Neutrophil (primary cell): ENCODE data around the gene BOLL.
"Not testable (repeated sequence)": the region's sequence is repeated elsewhere in the genome, so short reads cannot be mapped to it uniquely, and the experiment has no call there.

Source experiments
- H3K27ac ChIP-seq: fragments of 200-600 bp; sonication (generic); 2 replicates; pipeline ENCODE4 v1.5.1; 2016; ENCODE audit warnings: mild to moderate bottlenecking, moderate library complexity
- H3K27me3 ChIP-seq: fragments of 200-600 bp; sonication (generic); 2 replicates; pipeline ENCODE4 v1.6.0; 2016; ENCODE audit warnings: mild to moderate bottlenecking
- H3K36me3 ChIP-seq: fragments of 200-600 bp; sonication (generic); 2 replicates; pipeline ENCODE4 v1.5.1; 2017
- H3K4me1 ChIP-seq, 2 experiments: fragments of 200-600 bp in 1 of 2; sonication (generic) in 1 of 2; 1 replicate in 1 of 2; 2 replicates in 1 of 2; pipeline versions ENCODE4 v1.5.1 to v1.6.1; 2013 to 2016; ENCODE audit warnings: low read depth in 1 of 2, low read length in 1 of 2, mild to moderate bottlenecking in 1 of 2, moderate library complexity in 1 of 2; ENCODE audit not compliant: control insufficient read depth in 1 of 2, insufficient read depth in 1 of 2
- H3K4me3 ChIP-seq, 2 experiments: fragments of 200-600 bp in 1 of 2; sonication (generic) in 1 of 2; 1 replicate in 1 of 2; 2 replicates in 1 of 2; pipeline ENCODE4 v1.5.1; 2013 to 2016; ENCODE audit warnings: low read depth in 1 of 2, low read length in 1 of 2, mild to moderate bottlenecking in 1 of 2, moderate library complexity in 1 of 2
- H3K9me3 ChIP-seq: fragments of 200-600 bp; sonication (generic); 2 replicates; pipeline ENCODE4 v1.5.1; 2016
- TF ChIP-seq, protein P1 (sequence below): fragments of 200-600 bp; sonication (generic); IDR thresholded peaks from 2 replicates; pipeline ENCODE4 v1.5.1; 2016; ENCODE audit warnings: antibody characterized with exemption

The BOLL gene, protein sequence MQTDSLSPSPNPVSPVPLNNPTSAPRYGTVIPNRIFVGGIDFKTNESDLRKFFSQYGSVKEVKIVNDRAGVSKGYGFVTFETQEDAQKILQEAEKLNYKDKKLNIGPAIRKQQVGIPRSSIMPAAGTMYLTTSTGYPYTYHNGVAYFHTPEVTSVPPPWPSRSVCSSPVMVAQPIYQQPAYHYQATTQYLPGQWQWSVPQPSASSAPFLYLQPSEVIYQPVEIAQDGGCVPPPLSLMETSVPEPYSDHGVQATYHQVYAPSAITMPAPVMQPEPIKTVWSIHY

DNA sequence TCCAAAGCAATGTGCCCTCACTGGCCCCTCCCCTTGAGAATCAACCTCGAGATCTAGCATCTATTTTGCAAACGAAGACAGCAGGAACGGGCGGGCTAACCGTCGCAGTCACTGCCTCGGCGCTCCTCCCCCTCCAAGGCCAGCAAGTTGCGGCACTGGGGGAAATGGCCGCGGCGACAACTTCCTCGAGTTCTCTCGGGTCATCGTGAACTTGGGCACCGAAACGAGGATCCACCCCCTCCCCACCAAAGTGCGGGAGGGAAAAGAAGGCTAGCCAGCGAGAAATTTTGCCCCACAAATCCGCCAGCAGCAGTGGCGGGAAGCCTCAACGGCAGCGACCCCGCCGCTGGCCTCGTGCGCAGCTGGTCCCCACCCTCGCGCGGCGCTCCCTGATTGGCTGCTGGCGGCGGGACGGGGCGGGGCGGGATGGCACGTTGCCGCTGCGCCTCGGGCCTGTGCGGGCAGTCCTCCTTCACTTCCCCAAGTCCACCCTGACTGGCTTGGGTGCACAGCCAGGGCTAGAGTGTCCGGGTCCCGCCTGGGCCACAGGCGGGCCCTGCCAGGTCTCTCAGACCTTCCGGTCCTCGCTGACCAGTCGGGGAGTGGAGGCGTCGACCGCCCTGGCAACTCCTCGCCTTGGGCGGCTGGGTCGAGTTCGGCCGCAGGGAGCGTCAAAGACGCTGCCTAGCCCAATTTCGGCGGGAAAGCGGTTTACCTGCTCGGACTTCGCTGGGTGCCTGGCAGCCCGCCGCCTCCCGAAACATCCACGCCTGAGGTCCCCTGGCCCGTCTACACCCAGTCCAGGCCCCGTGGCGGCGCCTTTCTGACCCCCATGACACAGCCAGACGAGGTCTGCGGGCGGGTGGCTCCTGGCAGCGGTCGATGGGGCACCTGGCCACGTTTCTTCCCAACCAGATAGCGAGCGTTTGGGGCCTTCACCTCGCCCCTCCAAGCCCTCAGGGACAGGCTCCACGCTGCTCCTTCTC lies at the start of gene BOLL:
Gene BOLL, minus strand, starts transcription at position 364 of the 986 bp plus-strand sequence. CDS start 3,469 bp downstream, outside the sequence.
- peaks cover 52% of the 10 kb centered on the region for H3K27me3 ChIP-seq
- no peaks in the 10 kb centered on the region for H3K36me3 ChIP-seq
- no peak within 1 kb of the TSS for H3K27ac ChIP-seq
- TF ChIP-seq, protein P1, sequence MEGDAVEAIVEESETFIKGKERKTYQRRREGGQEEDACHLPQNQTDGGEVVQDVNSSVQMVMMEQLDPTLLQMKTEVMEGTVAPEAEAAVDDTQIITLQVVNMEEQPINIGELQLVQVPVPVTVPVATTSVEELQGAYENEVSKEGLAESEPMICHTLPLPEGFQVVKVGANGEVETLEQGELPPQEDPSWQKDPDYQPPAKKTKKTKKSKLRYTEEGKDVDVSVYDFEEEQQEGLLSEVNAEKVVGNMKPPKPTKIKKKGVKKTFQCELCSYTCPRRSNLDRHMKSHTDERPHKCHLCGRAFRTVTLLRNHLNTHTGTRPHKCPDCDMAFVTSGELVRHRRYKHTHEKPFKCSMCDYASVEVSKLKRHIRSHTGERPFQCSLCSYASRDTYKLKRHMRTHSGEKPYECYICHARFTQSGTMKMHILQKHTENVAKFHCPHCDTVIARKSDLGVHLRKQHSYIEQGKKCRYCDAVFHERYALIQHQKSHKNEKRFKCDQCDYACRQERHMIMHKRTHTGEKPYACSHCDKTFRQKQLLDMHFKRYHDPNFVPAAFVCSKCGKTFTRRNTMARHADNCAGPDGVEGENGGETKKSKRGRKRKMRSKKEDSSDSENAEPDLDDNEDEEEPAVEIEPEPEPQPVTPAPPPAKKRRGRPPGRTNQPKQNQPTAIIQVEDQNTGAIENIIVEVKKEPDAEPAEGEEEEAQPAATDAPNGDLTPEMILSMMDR = no peak
- no peaks in the 10 kb centered on the region for H3K9me3 ChIP-seq
- peaks cover 8 to 12% of the 10 kb centered on the region in 2 experiments for H3K4me1 ChIP-seq
- peak within 1 kb of the TSS; percentile 38 to 43 for H3K4me3 ChIP-seq

- not testable (repeated sequence) for H3K9me3 ChIP-seq, H3K27me3 ChIP-seq, H3K4me3 ChIP-seq, H3K27ac ChIP-seq, H3K4me1 ChIP-seq, H3K36me3 ChIP-seq
Measured at GRCh38 chr2:197834771-197835170, 49.7 kb upstream of the BOLL start.

DNA sequence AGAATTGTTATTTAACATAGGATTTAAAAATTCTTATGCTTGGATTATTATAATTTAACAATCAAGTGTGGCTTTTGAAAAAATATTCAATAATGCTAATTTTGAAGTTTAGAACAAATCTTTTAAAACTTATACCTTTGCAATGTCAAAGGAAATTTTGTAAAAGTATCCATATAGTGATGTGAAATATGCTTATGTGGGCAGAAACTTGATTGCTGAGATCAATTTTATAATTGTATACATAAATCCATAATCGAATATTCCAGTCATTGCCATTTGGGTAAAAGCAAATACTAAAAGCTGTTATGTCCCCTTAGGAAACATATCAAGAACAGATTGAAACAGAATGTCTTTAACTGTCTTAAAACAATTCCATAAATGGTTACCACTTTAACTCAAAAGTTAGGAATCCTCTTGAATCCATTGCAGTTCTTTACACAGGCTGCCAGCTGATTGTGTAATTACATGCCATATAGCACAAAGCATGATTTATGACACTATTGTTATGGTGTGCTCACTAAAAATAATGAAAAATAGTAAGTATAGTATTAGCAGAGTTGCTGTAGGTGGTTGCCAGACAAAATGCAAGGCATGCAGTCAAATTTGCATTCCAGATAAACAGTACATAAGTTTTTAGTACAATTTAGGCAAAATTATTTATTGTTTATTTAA lies 43.5 kb upstream of the BOLL start:
- no peaks in the 10 kb centered on the region for H3K36me3 ChIP-seq
- H3K27me3 ChIP-seq = peaks cover 3% of the 10 kb centered on the region
- no peaks in the 10 kb centered on the region for H3K4me1 ChIP-seq
- no peak overlapping the region for H3K27ac ChIP-seq
- no peak overlapping the region for H3K4me3 ChIP-seq
- no peaks in the 10 kb centered on the region for H3K9me3 ChIP-seq
- TF ChIP-seq, protein P1 = no peak

GRCh38 chr2:197827618-197828017 lies 42.5 kb upstream of the BOLL start:
- Histone ChIP-seq H3K27me3 (peaks cover 3% of the 10 kb centered on the region), H3K36me3 (no peaks in the 10 kb centered on the region), H3K4me3 (no peak overlapping the region), H3K4me1 (no peaks in the 10 kb centered on the region), H3K27ac (no peak overlapping the region), H3K9me3 (no peaks in the 10 kb centered on the region)
- TF ChIP-seq, protein P1 = no peak

DNA sequence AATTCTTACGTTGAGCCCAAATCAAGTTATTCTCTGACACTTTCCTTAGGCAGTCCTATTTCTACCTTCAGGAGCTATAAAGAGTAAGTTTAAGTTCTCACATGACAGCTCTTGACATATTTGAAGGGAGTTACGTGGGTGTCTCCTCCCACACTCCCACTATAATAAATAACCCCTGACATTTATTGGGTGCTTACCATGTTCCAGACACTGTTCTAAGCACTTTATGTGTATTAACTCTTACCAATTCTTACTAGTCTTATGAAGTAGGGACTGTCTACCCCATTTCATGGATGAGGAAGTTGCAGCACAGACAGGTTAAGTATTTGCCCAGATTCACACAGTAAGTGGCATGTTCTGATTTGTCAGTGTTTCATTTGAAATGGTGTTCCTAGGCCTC lies 37.2 kb upstream of the BOLL start:
- Histone ChIP-seq H3K27ac (no peak overlapping the region), H3K36me3 (no peaks in the 10 kb centered on the region), H3K9me3 (no peaks in the 10 kb centered on the region), H3K4me3 (no peak overlapping the region), H3K27me3 (no peaks in the 10 kb centered on the region), H3K4me1 (no peaks in the 10 kb centered on the region)
- TF ChIP-seq, protein P1 = no peak
